ENCODE measurements around the gene NUDT21. TPM values are rescaled to one million over a fixed set of nuclear protein-coding genes. Genes with fewer than 3 reads are reported as not detected.
"Not testable (repeated sequence)": the region's sequence is repeated elsewhere in the genome, so short reads cannot be mapped to it uniquely, and the experiment has no call there.

The NUDT21 gene
- total RNA-seq, 1 experiment from 2014 or later: 97.6 TPM

DNA sequence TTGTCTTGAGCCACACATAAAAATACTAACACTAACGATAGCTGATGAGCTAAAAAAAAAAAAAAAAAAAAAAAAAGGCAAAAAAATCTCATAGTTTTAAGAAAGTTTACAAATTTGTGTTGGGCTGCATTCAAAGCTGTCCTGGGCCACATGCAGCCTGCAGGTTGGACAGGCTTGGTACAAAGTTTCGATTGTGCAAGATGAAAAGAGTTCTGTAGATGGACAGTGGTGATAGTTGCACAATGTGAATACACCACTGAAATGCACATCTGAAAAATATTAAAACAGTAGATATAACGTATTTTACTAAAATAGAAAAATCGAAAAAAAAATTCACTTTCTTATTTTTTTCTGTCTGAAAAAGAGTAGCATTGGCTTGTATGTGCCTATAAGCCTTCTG lies 68.7 kb downstream of the NUDT21 start:
- peaks cover 4% of the 10 kb centered on the region; the same call in 1 of the 2 replicates for H3K9me3 ChIP-seq (ENCODE audit: control insufficient read depth, insufficient read depth, low read depth, low read length)
- DNase-seq (ENCODE audit: low read depth, low spot score) (no peak), ATAC-seq (no peak)
- H3K36me3 ChIP-seq (ENCODE audit: control insufficient read depth, insufficient read depth, low read length): 0 out of 2 replicates have a peak, but pooled peaks cover 3% of the 10 kb centered on the region
- intact Hi-C loops (cut with micrococcal nuclease; ENCODE audit: unreplicated experiment): no loop called here
- H3K27me3 ChIP-seq (ENCODE audit: control insufficient read depth, insufficient read depth, low read length): no peaks in the 10 kb centered on the region
- ChIA-PET POLR2A (interaction anchor here (0.6 kb wide), 1 partner anchor 371 kb away, joined by 3 read pairs; no protein-coding TSS in a partner anchor), CTCF (no interaction called here)
- no TSS peak for BruUV-seq (replicated peaks)
- in situ Hi-C loops (cut with HindIII; ENCODE audit: low pct_unique_long_range_greater_than_20kb, low sequenced_read_pairs): no loop called here
- H3K27ac ChIP-seq (ENCODE audit: low read length): no peak overlapping the region
- H3K4me3 ChIP-seq (ENCODE audit: low read depth in 2 of 2, low read length in 2 of 2): no peak overlapping the region
- no peak for TF ChIP-seq TCF7L2 (IDR thresholded peaks at IDR 0.05; ENCODE audit: low read depth, low read length)
- TF ChIP-seq SIN3A (IDR thresholded peaks at IDR 0.05; ENCODE audit: borderline replicate concordance, insufficient read depth, low read depth, low read length): no peak
- TF ChIP-seq, protein P1, sequence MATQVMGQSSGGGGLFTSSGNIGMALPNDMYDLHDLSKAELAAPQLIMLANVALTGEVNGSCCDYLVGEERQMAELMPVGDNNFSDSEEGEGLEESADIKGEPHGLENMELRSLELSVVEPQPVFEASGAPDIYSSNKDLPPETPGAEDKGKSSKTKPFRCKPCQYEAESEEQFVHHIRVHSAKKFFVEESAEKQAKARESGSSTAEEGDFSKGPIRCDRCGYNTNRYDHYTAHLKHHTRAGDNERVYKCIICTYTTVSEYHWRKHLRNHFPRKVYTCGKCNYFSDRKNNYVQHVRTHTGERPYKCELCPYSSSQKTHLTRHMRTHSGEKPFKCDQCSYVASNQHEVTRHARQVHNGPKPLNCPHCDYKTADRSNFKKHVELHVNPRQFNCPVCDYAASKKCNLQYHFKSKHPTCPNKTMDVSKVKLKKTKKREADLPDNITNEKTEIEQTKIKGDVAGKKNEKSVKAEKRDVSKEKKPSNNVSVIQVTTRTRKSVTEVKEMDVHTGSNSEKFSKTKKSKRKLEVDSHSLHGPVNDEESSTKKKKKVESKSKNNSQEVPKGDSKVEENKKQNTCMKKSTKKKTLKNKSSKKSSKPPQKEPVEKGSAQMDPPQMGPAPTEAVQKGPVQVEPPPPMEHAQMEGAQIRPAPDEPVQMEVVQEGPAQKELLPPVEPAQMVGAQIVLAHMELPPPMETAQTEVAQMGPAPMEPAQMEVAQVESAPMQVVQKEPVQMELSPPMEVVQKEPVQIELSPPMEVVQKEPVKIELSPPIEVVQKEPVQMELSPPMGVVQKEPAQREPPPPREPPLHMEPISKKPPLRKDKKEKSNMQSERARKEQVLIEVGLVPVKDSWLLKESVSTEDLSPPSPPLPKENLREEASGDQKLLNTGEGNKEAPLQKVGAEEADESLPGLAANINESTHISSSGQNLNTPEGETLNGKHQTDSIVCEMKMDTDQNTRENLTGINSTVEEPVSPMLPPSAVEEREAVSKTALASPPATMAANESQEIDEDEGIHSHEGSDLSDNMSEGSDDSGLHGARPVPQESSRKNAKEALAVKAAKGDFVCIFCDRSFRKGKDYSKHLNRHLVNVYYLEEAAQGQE (IDR thresholded peaks at IDR 0.05; ENCODE audit: insufficient read depth in 1 of 2, low read depth in 2 of 2, low read length in 1 of 2): no peak
- TF ChIP-seq, protein P2, sequence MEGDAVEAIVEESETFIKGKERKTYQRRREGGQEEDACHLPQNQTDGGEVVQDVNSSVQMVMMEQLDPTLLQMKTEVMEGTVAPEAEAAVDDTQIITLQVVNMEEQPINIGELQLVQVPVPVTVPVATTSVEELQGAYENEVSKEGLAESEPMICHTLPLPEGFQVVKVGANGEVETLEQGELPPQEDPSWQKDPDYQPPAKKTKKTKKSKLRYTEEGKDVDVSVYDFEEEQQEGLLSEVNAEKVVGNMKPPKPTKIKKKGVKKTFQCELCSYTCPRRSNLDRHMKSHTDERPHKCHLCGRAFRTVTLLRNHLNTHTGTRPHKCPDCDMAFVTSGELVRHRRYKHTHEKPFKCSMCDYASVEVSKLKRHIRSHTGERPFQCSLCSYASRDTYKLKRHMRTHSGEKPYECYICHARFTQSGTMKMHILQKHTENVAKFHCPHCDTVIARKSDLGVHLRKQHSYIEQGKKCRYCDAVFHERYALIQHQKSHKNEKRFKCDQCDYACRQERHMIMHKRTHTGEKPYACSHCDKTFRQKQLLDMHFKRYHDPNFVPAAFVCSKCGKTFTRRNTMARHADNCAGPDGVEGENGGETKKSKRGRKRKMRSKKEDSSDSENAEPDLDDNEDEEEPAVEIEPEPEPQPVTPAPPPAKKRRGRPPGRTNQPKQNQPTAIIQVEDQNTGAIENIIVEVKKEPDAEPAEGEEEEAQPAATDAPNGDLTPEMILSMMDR (IDR thresholded peaks at IDR 0.05): no peak
- TF ChIP-seq POLR2AphosphoS5 (IDR thresholded peaks at IDR 0.05; ENCODE audit: low read depth, low read length): no peak
- no peaks in the 10 kb centered on the region for H3K4me1 ChIP-seq (ENCODE audit: control insufficient read depth, insufficient read depth, low read length)

DNA sequence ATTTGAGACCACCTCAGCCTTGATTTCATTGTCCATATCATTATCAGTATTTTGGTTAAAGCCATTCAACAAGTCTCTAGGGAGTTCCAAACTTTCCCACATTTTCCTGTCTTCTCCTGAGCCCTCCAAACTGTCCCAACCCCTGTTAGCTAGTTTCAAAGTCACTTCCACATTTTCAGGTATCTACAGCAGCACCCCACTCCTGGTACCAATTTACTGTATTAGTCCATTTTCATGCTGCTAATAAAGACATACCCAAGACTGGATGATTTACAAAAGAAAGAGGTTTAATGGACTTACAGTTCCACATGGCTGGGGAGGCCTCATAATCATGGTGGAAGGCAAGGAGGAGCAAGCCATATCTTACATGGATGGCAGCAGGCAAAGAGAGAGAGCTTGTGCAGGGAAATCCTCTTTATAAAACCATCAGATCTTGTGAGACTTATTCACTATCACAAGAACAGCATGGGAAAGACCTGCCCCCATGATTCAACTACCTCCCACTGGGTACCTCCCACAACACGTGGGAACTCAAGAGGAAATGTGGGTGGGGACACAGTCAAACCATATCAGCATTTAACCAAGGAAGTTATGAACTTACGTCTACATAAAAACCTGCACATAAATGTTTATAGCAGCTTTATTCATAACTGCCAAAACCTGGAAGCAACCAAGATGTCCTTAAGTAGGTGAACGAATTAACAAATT lies 70.2 kb downstream of the NUDT21 start:
- H3K9me3 ChIP-seq (ENCODE audit: control insufficient read depth, insufficient read depth, low read depth, low read length); H3K27me3 ChIP-seq (ENCODE audit: control insufficient read depth, insufficient read depth, low read length); H3K4me1 ChIP-seq (ENCODE audit: control insufficient read depth, insufficient read depth, low read length); H3K27ac ChIP-seq (ENCODE audit: low read length); ATAC-seq; intact Hi-C loops (cut with micrococcal nuclease; ENCODE audit: unreplicated experiment); in situ Hi-C loops (cut with HindIII; ENCODE audit: low pct_unique_long_range_greater_than_20kb, low sequenced_read_pairs); DNase-seq (ENCODE audit: low read depth, low spot score); BruUV-seq (replicated peaks); CTCF ChIA-PET; POLR2A ChIA-PET; H3K36me3 ChIP-seq (ENCODE audit: control insufficient read depth, insufficient read depth, low read length); H3K4me3 ChIP-seq (ENCODE audit: low read depth in 2 of 2, low read length in 2 of 2): not testable (repeated sequence)

Other genes starting within 250 kb of the NUDT21 start
- 89.6 TPM for gene AMFR, start 25.8 kb downstream of the NUDT21 start, total RNA-seq (2021; ENCODE audit: unreplicated experiment)
- 35.8 TPM for gene OGFOD1, start 222 bp upstream of the NUDT21 start, total RNA-seq (2021; ENCODE audit: unreplicated experiment)
- 24.0 TPM for gene BBS2, start 68.7 kb upstream of the NUDT21 start, total RNA-seq (2021; ENCODE audit: unreplicated experiment)
- not detected for gene MT4, start 113.7 kb upstream of the NUDT21 start, total RNA-seq (2021; ENCODE audit: unreplicated experiment)
- not detected for gene MT3, start 138.2 kb upstream of the NUDT21 start, total RNA-seq (2021; ENCODE audit: unreplicated experiment)
- 673 TPM for gene MT2A, start 157.3 kb upstream of the NUDT21 start, total RNA-seq (2021; ENCODE audit: unreplicated experiment)
- 170 TPM for gene MT1E, start 174.4 kb upstream of the NUDT21 start, total RNA-seq (2021; ENCODE audit: unreplicated experiment)
- 1.8 TPM for gene MT1M, start 181.3 kb upstream of the NUDT21 start, total RNA-seq (2021; ENCODE audit: unreplicated experiment)
- gene MT1A, start 187.3 kb upstream of the NUDT21 start, total RNA-seq (2021; ENCODE audit: unreplicated experiment): 52.1 TPM
- not detected for gene MT1B, start 200.6 kb upstream of the NUDT21 start, total RNA-seq (2021; ENCODE audit: unreplicated experiment)
- gene MT1F, start 206.6 kb upstream of the NUDT21 start, total RNA-seq (2021; ENCODE audit: unreplicated experiment): 2.1 TPM
- gene MT1G, start 216.7 kb upstream of the NUDT21 start, total RNA-seq (2021; ENCODE audit: unreplicated experiment): 2.2 TPM
- gene MT1H, start 218.5 kb upstream of the NUDT21 start, total RNA-seq (2021; ENCODE audit: unreplicated experiment): not detected
- gene MT1X, start 231.1 kb upstream of the NUDT21 start, total RNA-seq (2021; ENCODE audit: unreplicated experiment): 25.9 TPM